Chondrocyte (in vitro differentiated cells): Measurements from ENCODE around the gene ARL11. TPM values are rescaled to one million over a fixed set of nuclear protein-coding genes. Genes with fewer than 3 reads are reported as not detected.
"Not testable (repeated sequence)": the region's sequence is repeated elsewhere in the genome, so short reads cannot be mapped to it uniquely, and the experiment has no call there.

Experiments
- DNase-seq: peaks from one replicate; pipeline ENCODE4 v3.0.0; 2021; ENCODE audit warnings: mixed read lengths, low spot score
- H3K27ac Mint-ChIP-seq: one replicate; pipeline ENCODE4 v1.8.0; 2021; ENCODE audit warnings: mild to moderate bottlenecking, moderate library complexity, mixed read lengths; ENCODE audit not compliant: unreplicated experiment
- H3K27me3 Mint-ChIP-seq: 2 replicates; pipeline ENCODE4 v1.8.0; 2021; ENCODE audit warnings: low read depth, mixed read lengths
- H3K36me3 Mint-ChIP-seq: 2 replicates; pipeline ENCODE4 v1.8.0; 2021; ENCODE audit warnings: low read depth, mixed read lengths
- H3K4me1 Mint-ChIP-seq: 2 replicates; pipeline ENCODE4 v1.8.0; 2021; ENCODE audit warnings: low read depth, mild to moderate bottlenecking, mixed read lengths
- H3K4me3 Mint-ChIP-seq: one replicate; pipeline ENCODE4 v1.8.0; 2021; ENCODE audit warnings: mild to moderate bottlenecking, moderate library complexity, mixed read lengths; ENCODE audit not compliant: unreplicated experiment
- H3K9me3 Mint-ChIP-seq: 2 replicates; pipeline ENCODE4 v1.8.0; 2021; ENCODE audit warnings: low read depth, mixed read lengths
- CTCF ChIP-seq: fragments of 200-600 bp; sonication (generic); IDR thresholded peaks from 2 replicates; pipeline ENCODE4 v1.5.0; 2021; ENCODE audit warnings: antibody characterized with exemption, mild to moderate bottlenecking, moderate library complexity
- total RNA-seq: library from RNA; stranded (reverse); gene quantifications from 3 replicates; pipeline ENCODE4 v1.2.1, GENCODE V29; 2021

Gene ARL11
- total RNA-seq, 1 donor from 2014 or later = not detected

- no peak for TF ChIP-seq CTCF
- no peaks in the 10 kb centered on the region for H3K9me3 Mint-ChIP-seq
- no peaks in the 10 kb centered on the region for H3K36me3 Mint-ChIP-seq
- no peak for DNase-seq
- no peak overlapping the region for H3K27ac Mint-ChIP-seq
- H3K4me1 Mint-ChIP-seq = peaks cover 13% of the 10 kb centered on the region
- H3K4me3 Mint-ChIP-seq = no peak overlapping the region
- no peaks in the 10 kb centered on the region for H3K27me3 Mint-ChIP-seq
Measured at GRCh38 chr13:49586717-49587116, 41.6 kb upstream of the ARL11 start.

- Mint-ChIP-seq H3K4me1 (peaks cover 13% of the 10 kb centered on the region), H3K9me3 (no peaks in the 10 kb centered on the region), H3K36me3 (no peaks in the 10 kb centered on the region), H3K27ac (no peak overlapping the region), H3K4me3 (no peak overlapping the region), H3K27me3 (no peaks in the 10 kb centered on the region)
- no peak for DNase-seq
- no peak for TF ChIP-seq CTCF
Measured at GRCh38 chr13:49587311-49587847, 40.9 kb upstream of the ARL11 start.

GRCh38 chr13:49590714-49591113, 37.6 kb upstream of the ARL11 start:
- not testable (repeated sequence) for H3K4me3 Mint-ChIP-seq, H3K9me3 Mint-ChIP-seq, H3K27me3 Mint-ChIP-seq, H3K36me3 Mint-ChIP-seq, H3K4me1 Mint-ChIP-seq, H3K27ac Mint-ChIP-seq, DNase-seq

GRCh38 chr13:49593876-49594275, 34.4 kb upstream of the ARL11 start:
- not testable (repeated sequence) for DNase-seq

GRCh38 chr13:49594576-49594975, 33.7 kb upstream of the ARL11 start:
- Mint-ChIP-seq H3K4me1 (no peaks in the 10 kb centered on the region), H3K27ac (no peak overlapping the region), H3K4me3 (no peak overlapping the region), H3K9me3 (no peaks in the 10 kb centered on the region), H3K36me3 (no peaks in the 10 kb centered on the region), H3K27me3 (no peaks in the 10 kb centered on the region)
- no peak for TF ChIP-seq CTCF
- DNase-seq = no peak

More at GRCh38 chr13:49593876-49594275, 34.4 kb upstream of the ARL11 start:
- not testable (repeated sequence) for H3K27me3 Mint-ChIP-seq, H3K4me3 Mint-ChIP-seq, H3K9me3 Mint-ChIP-seq, H3K4me1 Mint-ChIP-seq, H3K36me3 Mint-ChIP-seq, H3K27ac Mint-ChIP-seq

- no peak overlapping the region for H3K27ac Mint-ChIP-seq
- TF ChIP-seq CTCF = no peak
- H3K36me3 Mint-ChIP-seq = no peaks in the 10 kb centered on the region
- peaks cover 2% of the 10 kb centered on the region for H3K27me3 Mint-ChIP-seq
- no peaks in the 10 kb centered on the region for H3K9me3 Mint-ChIP-seq
- no peak for DNase-seq
- no peaks in the 10 kb centered on the region for H3K4me1 Mint-ChIP-seq
- no peak overlapping the region for H3K4me3 Mint-ChIP-seq
Measured at GRCh38 chr13:49596221-49596620, 32.1 kb upstream of the ARL11 start.
